NOMO-1 treated with dmso at 0.1 percent for 144 hours (cell line): ENCODE measurements around the gene VEGFC.

Experiments used
- DNase-seq: peaks from one replicate; lab custom pipeline; 2025; ENCODE audit not compliant: unreplicated experiment; lab: John Stamatoyannopoulos, UW

Gene VEGFC

DNA sequence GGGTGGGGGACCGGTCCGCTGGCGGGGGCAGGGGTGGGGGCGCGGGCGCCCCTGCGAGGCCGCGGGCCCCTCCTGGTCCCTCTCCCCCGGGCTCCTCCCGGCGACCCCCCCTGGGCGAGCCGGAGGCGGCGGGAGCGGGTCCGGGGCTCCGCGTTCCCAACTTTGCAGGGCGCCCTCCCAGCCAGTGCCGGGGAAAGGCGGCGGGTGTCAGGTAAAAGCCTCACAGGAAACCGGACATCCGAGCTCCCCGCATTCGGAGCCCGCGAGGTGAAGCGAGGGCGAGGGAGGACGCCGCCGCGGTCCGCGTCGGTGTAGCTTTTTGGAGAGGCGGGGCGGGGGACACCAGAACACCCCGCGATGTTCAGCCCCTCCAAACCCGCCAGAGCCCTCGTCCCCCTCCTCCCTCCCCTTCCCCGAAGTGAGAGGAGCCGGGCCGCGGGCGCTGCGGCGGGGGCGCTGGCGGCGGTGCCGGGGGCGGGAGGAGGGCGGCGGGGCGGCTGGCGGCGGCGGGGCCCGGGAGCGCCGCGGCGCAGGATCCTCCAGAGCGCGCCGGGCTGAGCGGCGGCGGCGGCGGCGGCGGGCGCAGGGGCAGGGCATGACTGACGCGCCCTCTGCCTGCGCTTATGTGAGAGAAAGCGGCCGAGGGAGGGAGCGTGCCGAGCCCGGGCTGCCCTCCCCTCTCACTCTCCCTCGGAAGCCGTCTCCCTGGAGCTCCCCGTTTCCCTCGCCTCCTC is at the start of gene VEGFC:
Gene VEGFC, minus strand, starts transcription at position 597 of the 734 bp plus-strand sequence. CDS start 611 bp downstream, outside the sequence.
- peak; percentile 25 for DNase-seq

- DNase-seq = no peak
Observed at GRCh38 chr4:176841711-176842112, 49.0 kb upstream of the VEGFC start.

DNA sequence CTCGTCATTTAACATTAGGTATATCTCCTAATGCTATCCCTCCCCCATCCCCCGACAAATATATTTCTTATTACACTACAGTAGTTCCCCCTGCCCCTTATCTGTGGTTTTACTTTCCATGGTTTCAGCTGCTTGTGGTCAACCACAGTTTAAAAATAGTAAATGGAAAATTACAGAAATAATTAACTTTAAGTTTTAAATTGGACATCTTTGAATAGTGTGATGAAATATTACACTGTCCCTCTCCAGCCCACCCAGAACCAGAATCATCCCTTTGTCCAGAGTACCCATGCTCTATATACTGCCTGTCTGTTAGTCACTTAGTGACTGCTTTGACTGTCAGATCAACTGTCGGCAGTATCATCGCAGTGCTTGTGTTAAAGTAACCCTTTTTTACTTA is 47.4 kb upstream of the VEGFC start:
- DNase-seq = peak; percentile 54

GRCh38 chr4:176839656-176840055 is 46.9 kb upstream of the VEGFC start:
- DNase-seq = no peak

GRCh38 chr4:176838601-176839433 is 46.1 kb upstream of the VEGFC start:
- DNase-seq = no peak

DNA sequence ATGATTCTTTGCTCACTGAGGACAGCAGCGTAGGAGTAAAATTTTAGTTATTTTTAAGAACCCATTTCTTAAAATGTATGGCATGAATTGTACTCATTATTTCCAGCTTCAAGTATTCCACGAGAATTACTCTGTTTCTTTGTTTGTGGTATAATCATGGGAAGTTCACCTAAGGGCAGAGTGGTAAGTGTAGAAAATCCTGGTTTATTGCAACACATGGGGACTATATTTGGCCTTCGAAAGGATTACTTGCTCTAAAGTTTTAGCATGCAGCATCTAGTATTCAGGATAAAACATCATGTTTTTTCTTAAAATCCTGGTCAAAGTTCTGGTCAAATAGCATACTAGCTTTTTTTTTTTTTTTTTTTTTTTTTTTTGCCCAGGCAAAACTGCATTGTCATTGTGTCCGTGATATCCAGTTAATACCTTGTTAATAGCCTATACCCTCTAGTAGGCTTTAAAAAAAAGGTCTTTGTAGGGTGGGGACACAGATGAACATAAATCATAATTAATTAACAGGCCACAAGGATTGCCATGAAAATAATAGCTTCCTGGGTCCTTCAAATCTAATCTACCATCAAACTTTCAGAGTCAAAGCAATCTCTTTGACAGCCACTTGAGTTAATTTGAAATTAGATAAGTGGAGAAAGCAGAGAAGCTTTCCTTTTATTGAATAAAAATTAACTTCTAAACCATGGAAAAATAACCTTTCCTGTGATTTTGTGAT is 44.6 kb upstream of the VEGFC start:
- no peak for DNase-seq

DNA sequence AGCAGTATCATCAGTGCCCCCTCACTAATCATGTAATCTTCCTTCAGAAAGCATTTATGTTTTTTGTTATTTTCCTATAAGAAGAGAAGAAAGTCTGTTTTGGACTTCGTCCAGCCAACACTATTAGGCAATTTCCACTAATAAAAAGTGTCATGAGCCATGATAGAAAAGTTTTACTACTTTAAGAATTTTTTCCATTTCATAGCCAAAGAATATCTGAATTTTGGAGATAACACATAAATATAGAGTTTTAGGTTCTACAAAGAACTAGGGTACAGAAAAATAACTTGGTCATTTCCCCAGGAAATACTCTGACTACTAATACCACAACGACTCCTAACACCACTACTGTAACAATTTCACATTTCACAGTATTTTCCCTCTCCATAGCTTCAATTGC is 41.8 kb upstream of the VEGFC start:
- DNase-seq = no peak

DNA sequence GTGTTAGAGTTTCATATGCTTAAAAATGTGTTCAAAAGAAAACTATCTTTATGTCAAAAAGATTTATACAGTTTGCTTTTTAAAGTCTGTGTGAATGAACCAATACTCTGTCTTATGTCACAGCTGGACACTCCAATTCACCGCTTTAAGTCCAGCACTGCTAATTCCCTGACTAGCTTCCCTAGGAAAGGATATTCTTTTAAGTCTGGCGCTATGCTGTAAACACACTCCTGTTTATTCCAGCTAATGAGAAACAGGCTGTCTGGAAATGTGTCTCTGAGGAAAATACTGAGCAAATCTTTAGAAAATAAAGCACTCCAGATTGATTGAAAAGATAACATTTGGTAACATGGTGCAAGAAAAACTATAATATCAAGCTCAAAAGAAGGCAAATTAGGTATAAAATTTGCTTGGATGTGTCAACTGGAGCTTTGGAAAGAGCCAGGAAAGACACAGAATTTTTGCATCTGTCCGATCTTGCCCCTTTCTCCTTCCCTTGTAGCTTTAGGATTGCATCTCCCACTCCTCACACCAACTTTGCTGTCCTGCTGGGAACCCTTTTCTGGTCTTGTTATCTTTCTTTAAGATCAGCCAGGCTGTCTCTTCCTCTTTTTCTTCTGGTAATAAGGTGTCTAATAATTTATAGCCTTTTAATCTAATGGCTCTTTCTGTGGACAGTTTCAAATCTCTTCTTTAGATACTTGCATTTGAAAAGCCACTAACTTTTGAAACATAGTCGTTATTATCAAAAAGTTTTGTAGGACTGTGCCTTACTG is 40.9 kb upstream of the VEGFC start:
- no peak for DNase-seq

DNA sequence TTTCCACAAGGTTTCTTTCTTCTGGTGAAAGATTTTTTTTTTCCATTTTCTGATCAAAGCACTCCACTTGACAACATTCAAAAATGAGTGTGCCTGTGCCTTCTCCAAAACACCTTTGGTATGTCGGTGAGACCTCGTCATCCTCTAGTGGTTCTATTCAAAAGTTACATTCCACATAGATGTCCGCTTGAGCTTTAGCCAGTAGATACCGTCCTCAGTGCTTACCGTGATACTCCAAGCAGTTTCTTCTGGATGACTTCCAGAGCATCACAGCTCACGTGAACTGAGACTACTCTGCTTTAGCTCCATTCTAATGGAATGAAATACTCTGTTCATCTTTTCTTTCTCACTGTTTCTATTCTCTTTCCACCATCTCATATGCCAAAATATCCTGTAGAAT is 38.2 kb upstream of the VEGFC start:
- DNase-seq = no peak

- DNase-seq = no peak
Observed at GRCh38 chr4:176825586-176825985, 32.9 kb upstream of the VEGFC start.

GRCh38 chr4:176824645-176825366 is 32.1 kb upstream of the VEGFC start:
- DNase-seq = no peak

- no peak for DNase-seq
Observed at GRCh38 chr4:176818531-176818930, 25.8 kb upstream of the VEGFC start.

DNA sequence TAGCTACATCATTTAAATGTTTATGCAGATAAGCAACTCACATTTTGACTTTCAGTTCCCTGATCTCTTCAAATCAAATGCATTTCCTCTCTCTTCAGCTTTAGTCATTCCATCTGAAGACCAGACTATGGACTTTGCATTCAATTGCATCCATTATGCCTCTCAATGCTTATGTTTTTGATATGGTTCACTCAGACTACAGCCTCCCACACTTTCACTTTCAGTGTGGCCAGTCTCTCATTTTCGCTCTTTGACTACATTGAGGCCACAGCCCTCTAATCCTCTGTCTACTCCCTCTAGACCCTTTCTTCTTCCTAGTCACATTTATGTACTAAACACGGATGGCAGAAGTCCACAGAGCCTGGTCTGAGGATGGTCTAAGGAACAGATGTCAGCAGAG is 24.5 kb upstream of the VEGFC start:
- DNase-seq = no peak

DNA sequence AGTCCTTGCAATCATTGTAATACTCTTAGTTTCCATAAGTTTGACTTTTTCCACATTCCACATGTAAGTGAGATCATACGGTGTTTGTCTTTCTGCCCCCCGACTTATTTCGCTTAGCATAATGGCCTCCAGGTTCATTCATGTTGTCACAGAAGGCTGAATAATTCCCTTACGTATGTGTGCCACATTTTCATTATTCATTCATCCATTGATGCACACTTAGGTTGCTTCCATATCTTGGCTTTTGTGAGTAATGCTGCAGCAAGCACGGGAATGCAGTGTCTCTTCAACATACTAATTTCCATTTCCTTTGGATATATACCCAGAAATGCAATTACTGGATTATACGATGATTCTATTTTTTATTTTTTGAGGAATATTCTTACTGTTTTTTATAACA is 22.0 kb upstream of the VEGFC start:
- DNase-seq = no peak

DNA sequence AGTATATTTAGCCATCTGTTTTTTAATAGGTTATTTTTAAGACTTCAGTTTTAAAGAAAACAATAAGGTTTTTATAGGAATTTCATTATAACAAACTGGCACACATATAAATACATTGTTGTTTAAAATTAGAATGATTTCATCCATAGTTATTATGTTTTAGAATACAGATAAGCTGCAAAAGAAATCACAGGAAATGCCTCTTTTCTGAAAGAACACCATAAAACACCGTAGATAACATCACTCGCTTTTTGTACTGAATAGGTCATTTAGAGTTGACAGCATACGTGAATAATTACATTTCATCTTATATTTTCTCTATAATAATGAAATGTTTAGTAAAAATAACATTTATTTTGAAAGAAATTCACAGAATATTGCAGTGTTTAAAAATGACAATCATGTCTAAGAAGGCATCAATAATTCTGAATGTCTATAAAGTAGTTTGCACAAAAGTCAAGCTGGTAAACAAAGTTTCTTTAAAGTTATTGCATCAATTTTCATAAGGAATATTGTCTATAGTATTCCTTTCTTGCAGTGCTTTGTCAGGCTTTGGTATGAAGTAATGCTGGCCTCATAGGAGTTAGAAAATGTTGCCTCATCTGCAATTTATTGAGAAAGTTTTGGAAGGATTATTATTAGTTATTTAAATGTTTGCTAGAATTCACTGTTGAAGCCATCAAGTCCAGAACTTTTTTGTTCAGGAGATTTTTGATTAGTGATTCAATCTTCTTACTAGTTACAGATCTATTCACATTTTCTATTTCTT is 17.9 kb upstream of the VEGFC start:
- DNase-seq = no peak

DNA sequence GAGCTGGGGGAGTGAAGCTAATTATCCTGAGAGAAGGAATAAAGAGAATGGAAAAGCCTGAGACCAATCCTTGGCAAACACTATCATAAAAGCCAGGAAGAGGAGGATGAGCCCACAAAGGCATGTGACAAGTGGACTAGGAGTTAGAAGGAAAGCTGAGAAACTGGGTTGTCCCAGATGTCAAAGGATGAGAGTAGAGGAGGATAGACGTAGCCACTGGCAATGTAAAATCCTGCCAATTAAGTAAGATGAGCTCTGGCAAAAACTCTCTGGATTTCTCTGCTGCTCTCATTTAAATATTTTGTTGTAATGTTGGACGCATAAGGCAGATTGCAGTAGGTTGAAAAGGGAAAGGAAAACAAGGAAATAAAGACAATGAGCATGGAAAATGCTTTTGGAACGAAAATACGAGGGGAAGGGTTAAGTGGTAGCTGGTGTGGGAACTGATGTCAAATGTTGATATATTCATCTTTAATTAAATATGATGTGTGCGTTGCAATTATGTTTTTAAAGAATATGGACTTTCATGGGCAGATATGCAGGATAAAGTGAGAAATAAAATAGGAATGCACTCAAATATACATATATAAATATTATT is 14.2 kb upstream of the VEGFC start:
- no peak for DNase-seq

GRCh38 chr4:176805155-176805554 is 12.4 kb upstream of the VEGFC start:
- no peak for DNase-seq

GRCh38 chr4:176800891-176801534 is 8.3 kb upstream of the VEGFC start:
- no peak for DNase-seq

DNA sequence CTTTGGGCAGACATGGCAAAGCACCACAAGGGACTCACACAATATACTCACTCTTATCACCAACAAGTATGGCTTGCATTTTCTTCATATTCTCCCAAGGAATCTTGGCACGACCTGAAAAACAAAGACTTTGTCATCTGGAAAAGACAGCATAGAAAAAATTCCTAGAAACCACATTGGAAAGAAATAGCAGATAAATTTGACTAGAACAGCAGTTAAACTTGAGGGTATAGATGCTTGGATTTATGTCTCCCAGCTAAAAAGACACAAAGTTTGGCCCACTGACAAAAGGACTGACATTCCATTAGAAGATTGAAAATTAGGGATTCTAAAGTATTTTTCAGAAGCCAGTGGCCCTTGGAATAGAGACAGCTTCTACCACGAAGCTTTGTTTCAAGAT is 6.9 kb upstream of the VEGFC start:
- no peak for DNase-seq
